B cell (primary cell): ENCODE results near the gene FOXP4. TPM values are rescaled to one million over a fixed set of nuclear protein-coding genes. Genes with fewer than 3 reads are reported as not detected.

Experiments used
- ATAC-seq: fragments of 200-7000 bp; cut with Tn5 transposase; one replicate; pipeline ENCODE4 v1.10.0; 2021; ENCODE audit warnings: low read depth, mild to moderate bottlenecking, moderate number of reproducible peaks, moderate library complexity
- CTCF ChIA-PET: fragments of 350-600 bp; sonication (Branson Sonifier 250); formaldehyde crosslinking; loops from one replicate; lab custom pipeline; 2021; ENCODE audit warnings: antibody characterized with exemption, inconsistent platforms; lab: Charles Lee
- POLR2A ChIA-PET: fragments of 350-600 bp; sonication (Branson Sonifier 250); formaldehyde crosslinking; loops from one replicate; lab custom pipeline; 2021; ENCODE audit warnings: antibody characterized with exemption; lab: Charles Lee
- DNase-seq: peaks from one replicate; pipeline ENCODE4 v3.0.0; 2013
- H2AFZ ChIP-seq: 2 replicates; pipeline ENCODE4 v1.6.1; 2012; ENCODE audit warnings: mild to moderate bottlenecking, low read depth, low read length; ENCODE audit not compliant: insufficient read depth, poor library complexity, severe bottlenecking
- H3K27ac ChIP-seq, 2 donors: 1 replicate in 1 of 2; 2 replicates in 1 of 2; pipeline ENCODE4 v1.5.1; 2012 to 2013; ENCODE audit warnings: low read length in 2 of 2, mild to moderate bottlenecking in 2 of 2, moderate library complexity in 1 of 2
- H3K27me3 ChIP-seq, 4 experiments: fragments of 200-600 bp in 1 of 4; sonication (generic) in 1 of 4; replicated peaks in 1 of 4; 1 replicate in 2 of 4; 2 replicates in 2 of 4; pipeline versions ENCODE4 v1.6.1 to v1.7.0; 2013 to 2016; ENCODE audit warnings: low read length in 3 of 4, mild to moderate bottlenecking in 2 of 4, mixed read lengths in 1 of 4, moderate library complexity in 1 of 4; ENCODE audit not compliant: insufficient read depth in 4 of 4, control insufficient read depth in 3 of 4; ENCODE audit errors: control extremely low read depth in 1 of 4
- H3K36me3 ChIP-seq, 2 experiments: replicated peaks in 1 of 2; 1 replicate in 1 of 2; 2 replicates in 1 of 2; pipeline versions ENCODE4 v1.6.1 to v1.7.1; 2013; ENCODE audit warnings: low read length in 1 of 2; ENCODE audit not compliant: insufficient read depth in 2 of 2, control insufficient read depth in 1 of 2; ENCODE audit errors: control extremely low read depth in 1 of 2, extremely low read depth in 1 of 2
- H3K4me1 ChIP-seq, 2 donors: fragments of 200-600 bp in 1 of 2; sonication (generic) in 1 of 2; 1 replicate in 1 of 2; 2 replicates in 1 of 2; pipeline versions ENCODE4 v1.5.1 to v1.6.1; 2013 to 2017; ENCODE audit warnings: low read length in 2 of 2; ENCODE audit not compliant: control insufficient read depth in 2 of 2, insufficient read depth in 2 of 2
- H3K4me2 ChIP-seq: replicated peaks from 2 replicates; pipeline ENCODE3; 2012; ENCODE audit warnings: mild to moderate bottlenecking, low read depth, low read length; ENCODE audit not compliant: poor library complexity, severe bottlenecking
- H3K4me3 ChIP-seq, 5 experiments: fragments of 200-600 bp in 1 of 5; sonication (generic) in 1 of 5; 1 replicate in 3 of 5; 2 replicates in 2 of 5; pipeline versions ENCODE4 v1.5.1 to v1.7.0; 2011 to 2016; ENCODE audit warnings: low read length in 4 of 5, mild to moderate bottlenecking in 4 of 5, low read depth in 2 of 5, control low read depth in 1 of 5, moderate library complexity in 1 of 5; ENCODE audit not compliant: insufficient read depth in 1 of 5; ENCODE audit errors: control extremely low read depth in 1 of 5, extremely low read depth in 1 of 5
- H3K79me2 ChIP-seq: fragments of 200-600 bp; sonication (generic); one replicate; pipeline ENCODE4 v1.6.0; 2016; ENCODE audit warnings: low read length; ENCODE audit not compliant: control insufficient read depth, insufficient read depth
- H3K9ac ChIP-seq: fragments of 200-600 bp; sonication (generic); 2 replicates; pipeline ENCODE4 v1.6.1; 2017; ENCODE audit warnings: mild to moderate bottlenecking, low read length, moderate library complexity
- H3K9me3 ChIP-seq, 3 donors: one replicate each; pipeline versions ENCODE4 v1.6.1 to v1.7.1; 2013; ENCODE audit warnings: low read length in 2 of 3; ENCODE audit not compliant: control insufficient read depth in 2 of 3, insufficient read depth in 1 of 3; ENCODE audit errors: control extremely low read depth in 1 of 3
- H4K20me1 ChIP-seq: 2 replicates; pipeline ENCODE4 v1.6.0; 2012; ENCODE audit warnings: mild to moderate bottlenecking, low read length; ENCODE audit not compliant: insufficient read depth, control insufficient read depth, poor library complexity, severe bottlenecking
- H3K27ac Mint-ChIP-seq: one replicate; pipeline ENCODE4 v1.8.0; 2021; ENCODE audit warnings: mixed read lengths
- H3K27me3 Mint-ChIP-seq: one replicate; pipeline ENCODE4 v1.8.0; 2021; ENCODE audit warnings: mixed read lengths
- H3K4me1 Mint-ChIP-seq: one replicate; pipeline ENCODE4 v1.8.0; 2021; ENCODE audit warnings: mixed read lengths
- H3K4me3 Mint-ChIP-seq: one replicate; pipeline ENCODE4 v1.8.0; 2021; ENCODE audit warnings: mixed read lengths
- H3K9me3 Mint-ChIP-seq: one replicate; pipeline ENCODE4 v1.8.0; 2022; ENCODE audit warnings: mixed read lengths; ENCODE audit not compliant: insufficient read depth
- EZH2 ChIP-seq: IDR thresholded peaks from 2 replicates; pipeline ENCODE4 v1.6.1; 2012; ENCODE audit warnings: borderline replicate concordance, low read depth, mild to moderate bottlenecking, moderate library complexity, low read length; ENCODE audit not compliant: insufficient read depth, poor library complexity, severe bottlenecking
- WGBS: methylation state at CpG from one replicate; pipeline ENCODE4 v1.1.5; 2013; ENCODE audit warnings: missing lambda C conversion rate; ENCODE audit not compliant: insufficient coverage; 5-methylcytosine and 5-hydroxymethylcytosine counted together
- intact Hi-C: fragments of 100-400 bp; cut with micrococcal nuclease; formaldehyde crosslinking; loops from one replicate; pipeline ENCODE4 v1.10.0; 2022
- polyA plus RNA-seq: library from polyadenylated mRNA; depleted of rRNA; stranded (reverse); fragments of >200 nt; gene quantifications from 2 replicates; pipeline ENCODE4 v1.2.3, GENCODE V29; 2012
- total RNA-seq, 2 donors: library from RNA; stranded (reverse); fragments of 120-200 nt in 1 of 2; gene quantifications; 1 replicate in 1 of 2; 2 replicates in 1 of 2; pipeline versions ENCODE4 v1.2.3 to v1.2.4, GENCODE V29; 2013 to 2022
- TF ChIP-seq, protein P1 (sequence below): fragments of 200-600 bp; IDR thresholded peaks from one replicate; pipeline ENCODE4 v1.8.0; 2022; ENCODE audit warnings: antibody characterized with exemption, mild to moderate bottlenecking

Gene FOXP4
- total and polyA plus RNA-seq, 2 donors (not counting 1 experiment from before 2014, with no cell fraction given), result 17.0 to 38.7 TPM

GRCh38 chr6:41541364-41541763 is 4.8 kb upstream of the FOXP4 start:
- intact Hi-C loops, result no loop called here
- H3K27me3 Mint-ChIP-seq, result no peaks in the 10 kb centered on the region

DNA sequence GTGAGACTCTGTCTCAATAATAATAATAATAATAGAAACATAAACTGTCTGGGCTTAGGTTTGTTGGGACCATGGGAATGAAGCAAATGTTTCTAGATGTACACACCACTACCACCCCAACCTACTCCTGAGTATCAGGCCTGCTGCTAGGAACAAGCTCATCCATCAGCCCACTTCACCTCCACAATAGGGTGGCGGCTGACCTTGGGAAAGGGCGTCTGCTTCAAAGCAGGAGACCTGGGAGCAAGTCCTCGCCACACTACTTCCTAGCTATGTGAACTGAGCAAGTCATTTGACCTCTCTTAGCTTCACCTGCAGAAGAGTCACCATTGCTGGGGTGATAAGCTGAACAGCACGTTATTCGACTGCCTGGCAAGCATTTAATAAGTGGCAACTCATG is 3.1 kb upstream of the FOXP4 start:
- Histone ChIP-seq H3K4me1 (peaks cover 15 to 29% of the 10 kb centered on the region in 2 donors), H3K4me2 (no peak overlapping the region), H3K9ac (no peak overlapping the region), H3K27me3 (peaks cover 0 to 3% (median 0%) of the 10 kb centered on the region in 4 experiments), H4K20me1 (peaks cover 10% of the 10 kb centered on the region), H3K36me3 (no peaks in the 10 kb centered on the region), H2AFZ (no peak overlapping the region), H3K4me3 (no peak overlapping the region), H3K9me3 (no peaks in the 10 kb centered on the region), H3K27ac (no peak overlapping the region), H3K79me2 (peaks cover 14% of the 10 kb centered on the region)
- peaks cover 28% of the 10 kb centered on the region for H3K4me1 Mint-ChIP-seq
- no peaks in the 10 kb centered on the region for H3K27me3 Mint-ChIP-seq
- POLR2A ChIA-PET, result interaction anchor here (0.5 to 1.6 kb wide), 5 partner anchors 8 to 1029 kb away, joined by 3 to 6 read pairs (median 4); no protein-coding TSS in a partner anchor
- no peak for ATAC-seq
- H3K4me3 Mint-ChIP-seq, result no peak overlapping the region
- CTCF ChIA-PET, result interaction anchor here (0.9 to 2.7 kb wide), 4 partner anchors 80 to 118 kb away, joined by 3 to 11 read pairs (median 8); no protein-coding TSS in a partner anchor
- no peak for DNase-seq
- WGBS, result 96% methylated on average over 5 of the region's 5 CpGs
- intact Hi-C loops, result no loop called here
- H3K27ac Mint-ChIP-seq, result no peak overlapping the region
- no peak for TF ChIP-seq EZH2
- H3K9me3 Mint-ChIP-seq, result no peaks in the 10 kb centered on the region

More at GRCh38 chr6:41541364-41541763, 4.8 kb upstream of the FOXP4 start:
- WGBS, result 100% methylated on average over 1 of the region's 2 CpGs
- H3K27me3 ChIP-seq, result no peaks in the 10 kb centered on the region
- H3K27ac ChIP-seq, result no peak overlapping the region
- no peaks in the 10 kb centered on the region for H3K79me2 ChIP-seq
- TF ChIP-seq, protein P1, sequence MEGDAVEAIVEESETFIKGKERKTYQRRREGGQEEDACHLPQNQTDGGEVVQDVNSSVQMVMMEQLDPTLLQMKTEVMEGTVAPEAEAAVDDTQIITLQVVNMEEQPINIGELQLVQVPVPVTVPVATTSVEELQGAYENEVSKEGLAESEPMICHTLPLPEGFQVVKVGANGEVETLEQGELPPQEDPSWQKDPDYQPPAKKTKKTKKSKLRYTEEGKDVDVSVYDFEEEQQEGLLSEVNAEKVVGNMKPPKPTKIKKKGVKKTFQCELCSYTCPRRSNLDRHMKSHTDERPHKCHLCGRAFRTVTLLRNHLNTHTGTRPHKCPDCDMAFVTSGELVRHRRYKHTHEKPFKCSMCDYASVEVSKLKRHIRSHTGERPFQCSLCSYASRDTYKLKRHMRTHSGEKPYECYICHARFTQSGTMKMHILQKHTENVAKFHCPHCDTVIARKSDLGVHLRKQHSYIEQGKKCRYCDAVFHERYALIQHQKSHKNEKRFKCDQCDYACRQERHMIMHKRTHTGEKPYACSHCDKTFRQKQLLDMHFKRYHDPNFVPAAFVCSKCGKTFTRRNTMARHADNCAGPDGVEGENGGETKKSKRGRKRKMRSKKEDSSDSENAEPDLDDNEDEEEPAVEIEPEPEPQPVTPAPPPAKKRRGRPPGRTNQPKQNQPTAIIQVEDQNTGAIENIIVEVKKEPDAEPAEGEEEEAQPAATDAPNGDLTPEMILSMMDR, result no peak
- TF ChIP-seq EZH2, result no peak
- Mint-ChIP-seq H3K27ac (no peak overlapping the region), H3K9me3 (no peaks in the 10 kb centered on the region), H3K4me3 (no peak overlapping the region), H3K4me1 (peaks cover 39% of the 10 kb centered on the region)
- no peaks in the 10 kb centered on the region for H3K9me3 ChIP-seq
- ChIA-PET CTCF (no interaction called here), POLR2A (no interaction called here)
- no peak overlapping the region for H3K4me3 ChIP-seq
- no peaks in the 10 kb centered on the region for H4K20me1 ChIP-seq
- DNase-seq, result no peak
- H3K4me2 ChIP-seq, result no peak overlapping the region
- peaks cover 16 to 29% of the 10 kb centered on the region in 2 donors for H3K4me1 ChIP-seq
- H3K9ac ChIP-seq, result no peak overlapping the region
- no peaks in the 10 kb centered on the region for H3K36me3 ChIP-seq
- H2AFZ ChIP-seq, result no peak overlapping the region
- no peak for ATAC-seq
